GM19328 (cell line): ENCODE data around the gene PLK3.
"Not testable (repeated sequence)": the region's sequence is repeated elsewhere in the genome, so short reads cannot be mapped to it uniquely, and the experiment has no call there.

ENCODE experiments used
- ATAC-seq: cut with Tn5 transposase; IDR thresholded peaks from one replicate; pipeline ENCODE4 v1.9.1; 2021; ENCODE audit warnings: mild to moderate bottlenecking, moderate library complexity; ENCODE audit not compliant: unreplicated experiment

PLK3 gene

GRCh38 chr1:44799770-44800584 lies at the start of gene PLK3:
Gene PLK3 (plus strand): TSS chr1:44800377. CDS start chr1:44800464, 87 bp downstream.
- ATAC-seq, result peak; percentile 84

- no peak for ATAC-seq
Measured at GRCh38 chr1:44757420-44757819, 42.8 kb upstream of the PLK3 start.

- no peak for ATAC-seq
Measured at GRCh38 chr1:44759077-44759476, 41.1 kb upstream of the PLK3 start.

- ATAC-seq, result no peak
Measured at GRCh38 chr1:44760876-44761275, 39.3 kb upstream of the PLK3 start.

GRCh38 chr1:44766421-44766820 lies 33.8 kb upstream of the PLK3 start:
- ATAC-seq, result not testable (repeated sequence)

- ATAC-seq, result peak; percentile 71
Measured at GRCh38 chr1:44775078-44775929, 24.9 kb upstream of the PLK3 start, which contains the start of gene RPS8. Gene RPS8 (plus strand): TSS chr1:44775540. CDS start chr1:44775597, 57 bp downstream.

GRCh38 chr1:44775930-44776729 lies 24.0 kb upstream of the PLK3 start:
- peak; percentile 17 for ATAC-seq

- ATAC-seq, result no peak
Measured at GRCh38 chr1:44776730-44777068, 23.5 kb upstream of the PLK3 start.

- no peak for ATAC-seq
Measured at GRCh38 chr1:44777547-44777946, 22.6 kb upstream of the PLK3 start.

- no peak for ATAC-seq
Measured at GRCh38 chr1:44777969-44778635, 22.1 kb upstream of the PLK3 start.

- no peak for ATAC-seq
Measured at GRCh38 chr1:44778705-44779576, 21.2 kb upstream of the PLK3 start.

GRCh38 chr1:44780583-44781121 lies 19.5 kb upstream of the PLK3 start:
- no peak for ATAC-seq

- ATAC-seq, result no peak
Measured at GRCh38 chr1:44783697-44784093, 16.5 kb upstream of the PLK3 start.

GRCh38 chr1:44784094-44785028 lies 15.8 kb upstream of the PLK3 start:
- no peak for ATAC-seq

- no peak for ATAC-seq
Measured at GRCh38 chr1:44785029-44785380, 15.2 kb upstream of the PLK3 start.

GRCh38 chr1:44785501-44786137 lies 14.6 kb upstream of the PLK3 start:
- no peak for ATAC-seq

- ATAC-seq, result no peak
Measured at GRCh38 chr1:44786138-44786840, 13.9 kb upstream of the PLK3 start.
